H1 (cell line): ENCODE measurements around the gene SPDYE4. TPM values are rescaled to one million over a fixed set of nuclear protein-coding genes. Genes with fewer than 3 reads are reported as not detected.

ENCODE experiments used
- CBX8 ChIP-seq: fragments of 300-800, 300-1000 bp; sonication (generic); IDR thresholded peaks from 2 replicates; pipeline ENCODE4 v1.7.1; 2016; ENCODE audit warnings: low read depth, low read length, borderline replicate concordance
- CHD2 ChIP-seq: IDR thresholded peaks from 2 replicates; pipeline ENCODE4 v1.6.1; 2012; ENCODE audit warnings: low read length, improper control_type of control experiment
- polyA plus RNA-seq, 7 experiments: library from polyadenylated mRNA; depleted of rRNA in 3 of 7; stranded (reverse) in 5 of 7; unstranded in 2 of 7; fragments of >200 nt in 5 of 7; fragments of 200-250 nt in 2 of 7; gene quantifications; 1 replicate in 5 of 7; 2 replicates in 1 of 7; 4 replicates in 1 of 7; pipeline versions ENCODE4 v1.2.1 to v1.2.3, GENCODE V29; 2011 to 2013; ENCODE audit warnings: missing spikeins in 2 of 7, mixed read lengths in 2 of 7
- total RNA-seq: library from RNA; stranded (reverse); fragmentation: NEBNext Ultra II Directional; extraction: Animal tissue kit (Norgen Biotek cat#: 25700); gene quantifications from 2 replicates; pipeline ENCODE4 v1.2.1, GENCODE V29; 2021
- TF ChIP-seq, protein P1 (sequence below): IDR thresholded peaks from 2 replicates; pipeline ENCODE4 v1.6.1; 2012; ENCODE audit warnings: inconsistent platforms

Gene SPDYE4
- total and polyA plus RNA-seq, 2 of the 8 experiments (the other 6 are each of a cell fraction or from before 2014, with no cell fraction given) = not detected

DNA sequence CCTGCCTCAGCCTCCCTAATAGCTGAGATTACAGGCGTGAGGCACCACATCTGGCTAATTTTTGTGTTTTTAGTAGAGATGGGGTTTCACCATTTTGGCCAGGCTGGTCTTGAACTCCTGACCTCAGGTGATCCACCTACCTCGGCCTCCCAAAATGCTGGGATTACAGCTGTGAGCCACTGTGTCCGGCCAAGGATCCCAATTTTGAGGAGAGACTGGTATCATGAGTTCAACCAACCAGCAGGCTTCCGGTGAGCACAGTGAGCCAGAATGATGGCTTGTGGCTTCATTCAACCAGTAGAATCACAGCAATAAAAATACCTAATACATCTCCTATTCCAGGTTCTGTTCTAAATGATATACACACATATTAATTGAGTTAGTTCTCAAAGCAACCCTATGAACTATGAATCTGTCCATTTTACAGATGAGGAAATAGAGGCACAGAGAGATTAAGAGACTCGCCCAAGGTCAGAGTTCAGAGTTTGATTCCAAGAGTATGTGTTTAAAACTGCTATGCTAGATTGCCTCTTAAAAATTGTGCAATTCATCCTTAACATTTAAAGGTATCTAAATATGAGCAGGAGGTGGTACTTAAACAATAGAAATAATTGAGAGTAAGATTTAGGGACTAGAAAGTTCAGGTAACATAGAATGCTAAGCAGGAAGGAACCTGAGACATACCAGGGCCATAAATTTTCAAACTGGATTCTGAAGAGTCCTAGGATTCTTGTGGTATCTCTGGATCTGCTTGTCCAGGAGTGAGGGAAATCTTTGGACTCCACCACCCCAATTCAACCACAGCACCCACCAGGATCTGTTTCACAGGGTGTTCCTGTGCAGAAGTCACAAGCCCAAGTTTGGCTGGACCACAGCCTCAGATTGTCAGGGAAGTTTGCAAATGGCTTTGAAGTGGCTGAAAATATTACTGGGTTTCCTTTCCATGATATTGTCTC lies 38.8 kb downstream of the SPDYE4 start (continued):
- TF ChIP-seq, protein P1, sequence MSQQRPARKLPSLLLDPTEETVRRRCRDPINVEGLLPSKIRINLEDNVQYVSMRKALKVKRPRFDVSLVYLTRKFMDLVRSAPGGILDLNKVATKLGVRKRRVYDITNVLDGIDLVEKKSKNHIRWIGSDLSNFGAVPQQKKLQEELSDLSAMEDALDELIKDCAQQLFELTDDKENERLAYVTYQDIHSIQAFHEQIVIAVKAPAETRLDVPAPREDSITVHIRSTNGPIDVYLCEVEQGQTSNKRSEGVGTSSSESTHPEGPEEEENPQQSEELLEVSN = no peak
- TF ChIP-seq CBX8 (no peak), CHD2 (no peak)
